SK-N-SH (cell line): ENCODE data around the gene SHMT2. TPM values are rescaled to one million over a fixed set of nuclear protein-coding genes. Genes with fewer than 3 reads are reported as not detected.

Experiments
- CTCF ChIA-PET: fragments of 300-600, 350-600 bp; formaldehyde crosslinking; extraction: SDS; loops from one replicate; lab custom pipeline; 2021; lab: Yijun Ruan, JAX
- POLR2A ChIA-PET: fragments of 350-600 bp; sonication (Branson Sonifier 250); formaldehyde crosslinking; extraction: SDS; loops from one replicate; lab custom pipeline; 2020; ENCODE audit warnings: antibody characterized with exemption, inconsistent platforms; lab: Yijun Ruan, JAX
- DNase-seq: peaks from one replicate; pipeline ENCODE4 v3.0.0; 2012
- H2AFZ ChIP-seq: fragments of 200-600 bp; sonication (generic); 2 replicates; pipeline ENCODE4 v1.8.1; 2016; ENCODE audit warnings: antibody characterized with exemption, mild to moderate bottlenecking, low read depth
- H3F3A ChIP-seq: fragments of 200-600 bp; sonication (generic); replicated peaks from 2 replicates; pipeline ENCODE3; 2016; ENCODE audit warnings: antibody characterized with exemption, mild to moderate bottlenecking; ENCODE audit not compliant: insufficient read depth
- H3K27ac ChIP-seq, 2 experiments: fragments of 200-500 bp in 1 of 2; fragments of 200-600 bp in 1 of 2; sonication (Bioruptor generic) in 1 of 2; sonication (generic), shearing (Covaris generic) in 1 of 2; 2 replicates each; pipeline versions ENCODE4 v1.5.1 to v1.6.1; 2014 to 2016; ENCODE audit warnings: low read depth in 2 of 2, inconsistent platforms in 1 of 2, low read length in 1 of 2, mild to moderate bottlenecking in 1 of 2, mixed read lengths in 1 of 2
- H3K27me3 ChIP-seq: fragments of 200-600 bp; sonication (generic), shearing (Covaris generic); 2 replicates; pipeline ENCODE4 v1.6.1; 2016; ENCODE audit warnings: mixed run types; ENCODE audit not compliant: insufficient read depth
- H3K36me3 ChIP-seq, 2 experiments: fragments of 200-500 bp in 1 of 2; fragments of 200-600 bp in 1 of 2; sonication (Bioruptor generic) in 1 of 2; sonication (generic) in 1 of 2; replicated peaks in 1 of 2; 2 replicates each; pipeline versions ENCODE3 to v1.5.1; 2014 to 2016; ENCODE audit warnings: low read length in 1 of 2, mild to moderate bottlenecking in 1 of 2; ENCODE audit not compliant: insufficient read depth in 2 of 2, control insufficient read depth in 1 of 2
- H3K4me1 ChIP-seq, 2 experiments: fragments of 200-500 bp in 1 of 2; fragments of 200-600 bp in 1 of 2; sonication (Bioruptor generic) in 1 of 2; sonication (generic), shearing (Covaris generic) in 1 of 2; 2 replicates each; pipeline versions ENCODE4 v1.5.1 to v1.6.1; 2014 to 2016; ENCODE audit warnings: low read depth in 1 of 2, low read length in 1 of 2, mixed run types in 1 of 2; ENCODE audit not compliant: insufficient read depth in 2 of 2, control insufficient read depth in 1 of 2
- H3K4me2 ChIP-seq: fragments of 200-600 bp; sonication (generic), shearing (Covaris generic); 2 replicates; pipeline ENCODE4 v1.6.1; 2017; ENCODE audit warnings: mixed run types
- H3K4me3 ChIP-seq, 2 experiments: fragments of 200-500 bp in 1 of 2; fragments of 200-600 bp in 1 of 2; sonication (Bioruptor generic) in 1 of 2; sonication (generic), shearing (Covaris generic) in 1 of 2; 2 replicates each; pipeline versions ENCODE4 v1.5.1 to v1.8.1; 2014 to 2016; ENCODE audit warnings: low read depth in 2 of 2, inconsistent platforms in 1 of 2, low read length in 1 of 2, mild to moderate bottlenecking in 1 of 2, mixed read lengths in 1 of 2, moderate library complexity in 1 of 2
- H3K79me2 ChIP-seq: fragments of 200-600 bp; sonication (generic); 2 replicates; pipeline ENCODE4 v1.8.1; 2017; ENCODE audit warnings: mild to moderate bottlenecking; ENCODE audit not compliant: insufficient read depth
- H3K9ac ChIP-seq: fragments of 200-600 bp; sonication (generic); 2 replicates; pipeline ENCODE4 v1.6.1; 2017; ENCODE audit warnings: mixed run types
- H3K9me2 ChIP-seq: fragments of 200-600 bp; sonication (generic); 2 replicates; pipeline ENCODE4 v1.6.1; 2017; ENCODE audit warnings: mixed run types
- H3K9me3 ChIP-seq: fragments of 200-600 bp; sonication (generic); 2 replicates; pipeline ENCODE4 v1.6.1; 2017; ENCODE audit warnings: mixed run types, mild to moderate bottlenecking, moderate library complexity
- H4K20me1 ChIP-seq: fragments of 200-600 bp; sonication (generic); 2 replicates; pipeline ENCODE4 v1.6.1; 2017; ENCODE audit warnings: mild to moderate bottlenecking, mixed run types; ENCODE audit not compliant: insufficient read depth
- CTCF ChIP-seq: fragments of 200-600 bp; sonication (generic); IDR thresholded peaks from 2 replicates; pipeline ENCODE4 v1.6.1; 2017; ENCODE audit warnings: antibody characterized with exemption, mild to moderate bottlenecking, moderate library complexity
- ELF1 ChIP-seq: IDR thresholded peaks from 2 replicates; pipeline ENCODE4 v1.4.0; 2012
- EP300 ChIP-seq, 2 experiments: IDR thresholded peaks; 2 replicates each; pipeline versions ENCODE4 v1.4.0 to v1.6.1; 2012; ENCODE audit warnings: borderline replicate concordance in 1 of 2, low read depth in 1 of 2, low read length in 1 of 2
- GATA2 ChIP-seq: sonication (generic); formaldehyde crosslinking; IDR thresholded peaks from 2 replicates; pipeline ENCODE4 v1.5.0; 2020; ENCODE audit warnings: mild to moderate bottlenecking, missing genetic modification reagents
- IRF3 ChIP-seq: fragments of 150-350 bp; IDR thresholded peaks from 2 replicates; pipeline ENCODE4 v1.6.1; 2016; ENCODE audit warnings: mild to moderate bottlenecking, low read depth, low read length
- NFIC ChIP-seq: IDR thresholded peaks from 2 replicates; pipeline ENCODE4 v1.4.0; 2012; ENCODE audit warnings: borderline replicate concordance
- NRF1 ChIP-seq: IDR thresholded peaks from 2 replicates; pipeline ENCODE4 v1.6.1; 2012; ENCODE audit warnings: low read depth, mild to moderate bottlenecking, low read length
- RAD21 ChIP-seq: IDR thresholded peaks from 2 replicates; pipeline ENCODE4 v1.6.1; 2012; ENCODE audit warnings: mild to moderate bottlenecking, low read length
- RCOR1 ChIP-seq: fragments of 150-350 bp; IDR thresholded peaks from 2 replicates; pipeline ENCODE4 v1.6.1; 2017; ENCODE audit warnings: antibody characterized with exemption, low read length
- RFX5 ChIP-seq: IDR thresholded peaks from 2 replicates; pipeline ENCODE4 v1.6.1; 2012; ENCODE audit warnings: mild to moderate bottlenecking, improper control_type of control experiment, low read length
- TAF1 ChIP-seq: IDR thresholded peaks from 2 replicates; pipeline ENCODE4 v1.6.1; 2012; ENCODE audit warnings: low read depth, mild to moderate bottlenecking, low read length, moderate library complexity, borderline replicate concordance
- TEAD4 ChIP-seq: IDR thresholded peaks from 2 replicates; pipeline ENCODE4 v1.4.0; 2012; ENCODE audit warnings: mild to moderate bottlenecking, borderline replicate concordance; ENCODE audit not compliant: insufficient read depth
- USF2 ChIP-seq: fragments of 150-350 bp; IDR thresholded peaks from 2 replicates; pipeline ENCODE4 v1.6.1; 2017; ENCODE audit warnings: antibody characterized with exemption, low read length, low read depth, borderline replicate concordance
- YY1 ChIP-seq: IDR thresholded peaks from 2 replicates; pipeline ENCODE4 v1.4.0; 2012; ENCODE audit warnings: low read depth, mild to moderate bottlenecking
- WGBS: methylation state at CpG from one replicate; pipeline ENCODE4 v1.1.6; 2017; ENCODE audit warnings: low lambda C conversion rate; 5-methylcytosine and 5-hydroxymethylcytosine counted together
- polyA plus RNA-seq, 3 experiments: library from polyadenylated mRNA; depleted of rRNA; stranded (reverse); fragments of >200 nt; gene quantifications; 2 replicates each; pipeline ENCODE4 v1.2.3, GENCODE V29; 2012

The SHMT2 gene
- polyA plus RNA-seq, 1 of the 3 experiments (the other 2 are of a cell fraction): 204 TPM

GRCh38 chr12:57239587-57240065 is 10.1 kb downstream of the SHMT2 start:
- 5% methylated on average over 14 of the region's 14 CpGs for WGBS
- Histone ChIP-seq H2AFZ (peak overlapping the region; percentile 71; the same call in 1 of the 2 replicates), H3K9me3 (no peaks in the 10 kb centered on the region), H3K36me3 (peaks cover 0 to 3% of the 10 kb centered on the region in 2 experiments), H3K4me3 (peak overlapping the region; percentile 58 to 72), H4K20me1 (no peaks in the 10 kb centered on the region), H3K4me1 (peaks cover 23 to 55% of the 10 kb centered on the region in 2 experiments; a peak in 2 of 4 replicates), H3F3A (peaks cover 14% of the 10 kb centered on the region), H3K27me3 (peaks cover 19% of the 10 kb centered on the region; the same call in 1 of the 2 replicates), H3K4me2 (peak overlapping the region; percentile 96), H3K9me2 (no peaks in the 10 kb centered on the region), H3K27ac (peak overlapping the region in 1 of 2 experiments; percentile 64; a peak in 1 of 4 replicates), H3K79me2 (no peaks in the 10 kb centered on the region), H3K9ac (peak overlapping the region; percentile 62; the same call in 1 of the 2 replicates)
- DNase-seq: no peak
- TF ChIP-seq ELF1 (no peak), TAF1 (0 out of 2 replicates have a peak, but pooled peaks have one; percentile 4), RAD21 (no peak), EP300 (IDR thresholded peaks at IDR 0.05; ENCODE audit: borderline replicate concordance in 1 of 2, low read depth in 1 of 2, low read length in 1 of 2) (no peak), TEAD4 (no peak), CTCF (no peak)
- POLR2A ChIA-PET: interaction anchor here (0.7 to 5.6 kb wide), 10 partner anchors 10 to 111 kb away, joined by 3 to 43 read pairs (median 3); partner anchors contain the start of genes LRP1 and SHMT2
- CTCF ChIA-PET: interaction anchor here (0.8 to 31.5 kb wide), 36 partner anchors 12 to 381 kb away, joined by 3 to 937 read pairs (median 4); partner anchors contain the start of genes GLI1, INHBE, NXPH4 and SHMT2

GRCh38 chr12:57240066-57240921 is 10.8 kb downstream of the SHMT2 start:
- peak overlapping the region; percentile 58 to 72 for H3K4me3 ChIP-seq
- H3K9me3 ChIP-seq: no peaks in the 10 kb centered on the region
- H3F3A ChIP-seq: peaks cover 17% of the 10 kb centered on the region
- WGBS: under 1% methylated on average over 42 of the region's 72 CpGs
- H3K4me2 ChIP-seq: peak overlapping the region; percentile 96
- peak; percentile 80 for DNase-seq
- no peaks in the 10 kb centered on the region for H3K9me2 ChIP-seq
- H3K9ac ChIP-seq: peak overlapping the region; percentile 62; the same call in 1 of the 2 replicates
- no peaks in the 10 kb centered on the region for H3K79me2 ChIP-seq
- POLR2A ChIA-PET: interaction anchor here (0.7 to 5.6 kb wide), 7 partner anchors 9 to 128 kb away, joined by 3 to 43 read pairs (median 6); partner anchors contain the start of genes LRP1 and SHMT2
- H3K36me3 ChIP-seq: no peaks in the 10 kb centered on the region
- H3K4me1 ChIP-seq: peaks cover 23 to 48% of the 10 kb centered on the region in 2 experiments; a peak in 2 of 4 replicates
- CTCF ChIA-PET: interaction anchor here (0.9 to 31.5 kb wide), 22 partner anchors 12 to 231 kb away, joined by 3 to 937 read pairs (median 4); partner anchors contain the start of genes GLI1, INHBE, LRP1 and LRP1-AS
- H2AFZ ChIP-seq: peak overlapping the region; percentile 71; the same call in 1 of the 2 replicates
- peak overlapping the region in 1 of 2 experiments; percentile 64; a peak in 2 of 4 replicates for H3K27ac ChIP-seq
- peaks cover 19% of the 10 kb centered on the region; the same call in 1 of the 2 replicates for H3K27me3 ChIP-seq
- no peaks in the 10 kb centered on the region for H4K20me1 ChIP-seq
- TF ChIP-seq RFX5 (no peak), USF2 (no peak), CTCF (no peak), ELF1 (no peak), TEAD4 (no peak), GATA2 (CRISPR knock-in tag) (peak; percentile 57), NFIC (no peak), IRF3 (no peak), NRF1 (0 out of 2 replicates have a peak, but pooled peaks have one; percentile 41), YY1 (no peak), RCOR1 (no peak)
